Thyroid gland (tissue), 4 donors: Measurements from ENCODE around the gene BICDL1.

Experiments
- CTCF ChIP-seq, 6 experiments: fragments of 200-600 bp in 3 of 6; fragments of 450-650 bp in 3 of 6; sonication (generic) in 3 of 6; IDR thresholded peaks; one replicate each; pipeline ENCODE4 v1.5.1; 2016 to 2019; ENCODE audit warnings: antibody characterized with exemption in 6 of 6, mild to moderate bottlenecking in 2 of 6, inconsistent platforms in 1 of 6, moderate library complexity in 1 of 6
- POLR2A ChIP-seq, 2 donors: fragments of 450-650 bp; IDR thresholded peaks; one replicate each; pipeline ENCODE4 v1.6.1; 2017; ENCODE audit warnings: antibody characterized with exemption in 2 of 2, mild to moderate bottlenecking in 2 of 2, moderate library complexity in 1 of 2

GRCh38 chr12:120079411-120080400 lies 90.7 kb downstream of the BICDL1 start:
- TF ChIP-seq POLR2A (IDR thresholded peaks at IDR 0.05) = no peak
- TF ChIP-seq CTCF (IDR thresholded peaks at IDR 0.05) = no peak
